GM18907 (cell line): ENCODE measurements around the gene SIGLECL1.
"Not testable (repeated sequence)": the region's sequence is repeated elsewhere in the genome, so short reads cannot be mapped to it uniquely, and the experiment has no call there.

Source experiments
- ATAC-seq: cut with Tn5 transposase; IDR thresholded peaks from one replicate; pipeline ENCODE4 v1.9.1; 2021; ENCODE audit warnings: mild to moderate bottlenecking, moderate library complexity; ENCODE audit not compliant: unreplicated experiment

Gene SIGLECL1

DNA sequence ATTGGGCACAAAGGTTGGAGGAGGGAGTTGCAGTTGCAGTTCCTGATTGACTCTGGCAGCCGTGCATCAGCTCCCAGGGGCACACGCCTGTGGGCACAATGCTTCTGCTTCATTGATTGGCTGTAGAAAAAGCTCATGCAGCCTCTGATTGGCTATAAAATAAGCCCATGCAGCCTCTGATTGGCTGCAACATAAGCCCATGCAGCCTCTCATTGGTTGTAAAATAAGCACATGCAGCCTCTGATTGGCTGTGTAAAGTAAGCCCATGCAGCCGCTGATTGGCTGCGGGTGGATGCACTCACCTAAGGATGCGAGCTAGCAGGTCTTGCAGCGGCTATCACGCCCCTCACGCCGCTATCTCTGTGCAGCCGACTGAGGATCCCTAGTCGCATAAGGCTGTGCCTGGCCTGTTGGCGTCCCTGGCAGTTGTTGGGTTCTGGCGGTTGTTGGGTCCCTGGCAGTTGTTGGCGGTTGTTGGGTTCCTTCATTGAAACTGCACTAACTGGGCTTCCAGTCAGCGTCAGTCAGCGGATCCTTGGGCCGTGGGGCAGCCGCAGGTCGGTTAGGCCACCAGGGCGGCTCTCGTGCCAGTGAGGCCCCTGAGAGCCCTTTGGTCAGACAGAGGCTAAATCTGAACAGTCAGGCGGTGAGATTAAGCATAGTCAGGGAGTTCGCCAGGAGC is at the start of gene SIGLECL1:
Gene SIGLECL1, plus strand, starts transcription at position 295 of the 682 bp plus-strand sequence. CDS start 12,993 bp downstream, outside the sequence.
- ATAC-seq: no peak

DNA sequence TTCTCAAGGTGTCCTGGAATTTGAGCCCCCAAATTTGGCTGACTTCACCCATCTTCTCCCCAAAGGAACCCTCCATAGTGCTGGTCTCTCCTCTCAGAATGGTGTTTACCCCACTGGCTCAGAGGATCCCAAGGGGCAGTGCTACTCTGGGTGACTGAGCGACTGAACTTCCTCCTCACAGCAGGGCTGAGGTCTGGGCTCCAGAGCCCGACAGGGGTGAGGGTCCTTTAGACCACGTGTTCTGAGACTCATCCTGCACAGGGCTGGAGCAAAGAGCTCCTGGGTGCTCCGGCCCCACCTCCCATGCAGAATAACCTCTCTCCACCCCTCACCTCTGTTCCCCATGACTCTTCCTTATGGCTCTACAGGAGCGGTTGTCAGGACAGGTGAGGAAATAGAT is 49.2 kb upstream of the SIGLECL1 start:
- ATAC-seq: no peak

DNA sequence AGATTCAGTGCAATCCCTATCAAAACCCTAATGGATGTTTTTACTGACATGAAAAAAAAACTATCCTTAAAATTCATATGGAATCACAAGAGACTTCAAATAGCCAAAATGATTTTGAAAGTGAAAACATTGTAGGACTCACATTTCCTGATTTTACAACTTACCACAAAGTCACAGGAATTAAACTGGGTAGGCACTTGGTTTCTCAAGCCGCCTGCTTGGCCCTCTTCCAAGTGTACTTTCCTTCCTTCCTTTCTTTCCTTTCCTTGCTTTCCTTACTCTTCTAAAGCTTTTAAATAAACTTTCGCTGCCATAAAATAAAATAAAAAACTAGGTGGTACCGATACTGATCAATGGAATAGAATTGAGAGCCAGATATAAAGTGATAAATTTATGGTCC is 47.0 kb upstream of the SIGLECL1 start:
- no peak for ATAC-seq

DNA sequence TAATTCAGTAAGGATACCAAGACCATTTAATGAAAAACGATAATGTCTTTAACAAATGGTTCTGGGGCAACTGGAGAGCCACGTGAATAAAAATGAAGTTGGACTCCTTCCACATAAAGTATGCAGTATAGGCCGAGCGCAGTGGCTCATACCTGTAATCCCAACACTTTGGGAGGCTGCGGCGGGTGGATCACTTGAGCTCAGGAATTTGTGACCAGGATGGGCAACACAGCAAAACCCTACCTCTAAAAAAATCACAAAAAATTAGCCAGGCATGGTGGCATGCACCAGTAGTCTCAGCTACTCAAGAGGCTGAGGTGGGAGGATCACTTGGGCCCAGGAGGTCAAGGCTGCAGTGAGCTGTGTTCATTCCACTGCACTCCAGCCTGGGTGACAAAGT is 46.6 kb upstream of the SIGLECL1 start:
- ATAC-seq: no peak

DNA sequence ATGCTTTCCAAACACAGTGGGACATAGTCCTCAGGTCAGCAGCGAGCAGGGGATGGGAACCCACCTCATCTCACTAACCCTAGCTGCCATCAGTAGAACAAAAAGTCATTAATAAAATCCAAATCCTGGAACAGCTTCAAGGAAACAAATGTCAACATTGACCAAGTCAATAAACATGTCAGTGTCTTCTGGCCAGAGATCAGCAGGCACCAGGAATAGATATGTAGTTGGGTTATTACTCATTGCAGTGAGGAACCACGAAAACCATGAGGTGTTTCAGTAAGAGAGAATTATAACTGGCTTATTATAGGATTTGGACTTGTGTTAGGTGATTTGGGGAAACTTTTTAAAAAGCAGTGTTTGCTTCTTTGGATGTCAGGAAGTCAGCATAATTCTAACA is 43.1 kb upstream of the SIGLECL1 start:
- ATAC-seq: no peak

DNA sequence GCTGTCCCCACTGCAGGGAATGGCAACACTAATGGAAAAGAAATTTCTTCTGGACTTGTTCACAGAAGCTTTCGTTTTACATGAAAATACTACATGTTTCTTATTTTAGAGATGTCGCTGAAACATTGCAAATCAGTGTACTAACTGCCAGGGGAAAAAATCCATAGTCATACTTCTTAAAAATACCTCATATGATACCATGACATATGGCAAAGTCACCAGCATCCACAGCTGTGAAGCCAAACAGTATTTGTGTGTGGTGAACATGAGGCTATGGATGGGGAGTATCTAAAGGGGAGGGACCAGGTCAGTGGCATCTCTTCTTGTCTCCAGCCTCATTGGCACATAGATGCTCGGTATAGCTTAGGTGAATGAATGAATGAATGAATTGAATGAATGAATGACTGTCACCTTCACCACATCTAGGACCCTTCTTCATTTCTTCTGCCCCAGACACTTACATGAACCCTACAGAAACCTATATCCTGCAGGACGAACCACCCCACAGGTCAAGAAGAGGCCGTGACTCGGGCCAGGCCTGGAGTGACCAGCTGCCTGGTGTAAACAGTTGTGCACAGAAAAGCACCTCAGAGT is 40.6 kb upstream of the SIGLECL1 start:
- no peak for ATAC-seq

DNA sequence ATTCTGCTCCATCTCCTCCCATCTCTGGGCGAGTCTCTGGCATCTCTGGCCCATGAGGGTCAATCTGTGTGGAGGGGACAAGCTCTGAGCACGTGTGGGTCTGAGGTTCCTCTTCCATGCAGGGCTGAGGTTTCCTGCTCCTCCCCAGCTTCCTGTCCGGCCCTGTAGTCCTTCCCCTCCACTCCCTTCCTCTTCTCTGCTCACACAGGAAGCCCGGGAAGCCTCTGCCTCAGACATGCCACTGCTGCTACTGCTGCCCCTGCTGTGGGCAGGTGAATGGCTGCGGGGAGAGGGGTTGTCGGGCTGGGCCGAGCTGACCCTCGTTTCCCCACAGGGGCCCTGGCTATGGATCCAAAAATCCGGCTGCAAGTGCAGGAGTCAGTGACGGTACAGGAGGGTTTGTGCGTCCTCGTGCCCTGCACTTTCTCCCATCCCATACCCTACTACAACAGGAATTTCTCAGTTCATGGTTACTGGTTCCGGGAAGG is 40.0 kb upstream of the SIGLECL1 start:
- ATAC-seq: not testable (repeated sequence)

DNA sequence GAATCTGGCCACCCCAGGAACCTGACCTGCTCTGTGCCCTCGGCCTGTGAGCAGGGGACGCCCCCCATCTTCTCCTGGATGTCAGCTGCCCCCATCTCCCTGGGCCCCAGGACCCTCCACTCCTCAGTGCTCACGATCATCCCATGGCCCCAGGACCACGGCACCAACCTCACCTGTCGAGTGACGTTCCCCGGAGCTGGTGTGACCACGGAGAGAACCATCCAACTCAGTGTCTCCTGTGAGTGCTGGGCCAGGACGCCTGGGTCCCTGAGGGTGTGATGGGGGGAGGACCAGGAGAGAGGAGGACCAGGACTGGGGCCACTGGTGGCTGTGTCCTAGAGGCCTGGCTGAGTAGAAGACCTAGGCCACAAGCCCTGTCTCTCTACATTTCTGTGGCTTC is 39.0 kb upstream of the SIGLECL1 start:
- no peak for ATAC-seq

DNA sequence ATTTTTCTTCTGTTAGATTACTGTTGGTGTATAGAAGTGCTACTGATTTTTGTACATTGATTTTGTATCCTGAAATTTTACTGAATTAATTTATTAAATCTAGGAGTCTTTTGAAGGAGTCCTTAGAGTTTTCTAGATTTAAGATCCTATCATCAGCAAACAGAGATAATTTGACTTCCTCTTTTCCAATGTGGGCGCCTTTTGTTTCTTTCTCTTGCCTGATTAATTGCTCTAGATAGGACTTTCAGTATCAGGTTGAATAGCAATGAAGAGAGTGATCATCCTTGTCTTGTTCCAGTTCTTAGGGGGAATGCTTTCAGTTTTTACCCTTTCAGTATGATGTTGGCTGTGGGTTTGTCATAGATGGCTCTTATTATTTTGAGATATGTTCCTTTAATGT is 31.6 kb upstream of the SIGLECL1 start:
- ATAC-seq: no peak

DNA sequence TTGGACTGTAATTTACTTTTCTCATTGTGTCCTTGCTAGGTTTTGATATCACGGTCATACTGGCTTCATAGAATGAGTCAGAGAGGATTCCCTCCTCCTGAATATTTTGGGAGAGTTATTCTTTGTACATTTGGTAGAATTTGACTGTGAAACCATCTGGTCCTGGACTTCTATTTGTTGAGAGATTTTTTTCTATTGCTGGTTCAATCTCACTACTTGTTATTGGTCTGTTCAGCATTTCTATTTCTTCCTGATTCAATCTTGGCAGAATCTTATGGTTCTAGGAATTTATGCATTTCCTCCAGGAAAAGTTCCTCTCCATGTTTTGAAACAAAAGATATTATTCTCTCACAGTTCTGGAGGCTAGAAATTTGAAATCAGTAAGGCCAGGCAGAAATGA is 30.9 kb upstream of the SIGLECL1 start:
- no peak for ATAC-seq

DNA sequence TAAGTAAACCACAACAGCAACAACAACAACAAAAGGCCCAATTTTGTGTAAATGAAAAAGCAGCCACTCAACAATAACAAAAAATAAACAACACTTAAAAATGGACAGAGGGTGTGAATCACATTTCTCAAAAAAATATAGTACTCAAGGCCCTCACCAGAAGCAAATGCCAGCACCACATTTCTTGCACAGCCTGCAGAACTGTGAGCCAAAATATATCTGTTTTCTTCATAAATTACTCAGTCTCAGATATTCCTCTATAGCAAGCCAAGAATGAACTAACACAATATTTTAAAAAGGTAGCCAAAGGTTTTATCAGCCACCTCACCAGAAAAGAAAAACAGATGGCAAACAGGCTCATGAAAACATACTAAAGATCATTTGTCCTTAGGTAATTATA is 29.9 kb upstream of the SIGLECL1 start:
- no peak for ATAC-seq

DNA sequence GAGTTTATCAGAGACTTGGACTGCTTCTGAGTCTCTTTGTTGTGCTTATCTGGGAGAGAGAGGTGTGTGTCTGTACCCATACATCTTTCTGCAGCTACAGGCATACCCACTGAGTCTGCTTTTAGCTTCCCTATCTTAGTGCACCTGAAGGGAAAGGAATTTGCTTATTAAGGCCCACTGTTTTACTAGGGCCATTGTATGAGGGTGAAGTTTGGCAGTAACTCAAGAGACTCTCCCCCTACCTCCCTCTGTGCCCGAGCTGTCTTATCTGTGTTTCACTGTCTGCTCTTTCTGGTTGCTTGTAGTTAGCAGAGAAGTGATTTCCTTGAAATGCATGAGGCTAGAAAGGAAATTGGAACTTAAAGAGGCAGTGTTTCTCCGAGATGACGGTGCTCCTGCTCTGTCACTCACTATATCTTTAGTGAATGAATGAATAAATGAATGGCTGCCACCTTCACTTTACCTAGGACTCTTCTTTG is 26.7 kb upstream of the SIGLECL1 start:
- ATAC-seq: no peak

DNA sequence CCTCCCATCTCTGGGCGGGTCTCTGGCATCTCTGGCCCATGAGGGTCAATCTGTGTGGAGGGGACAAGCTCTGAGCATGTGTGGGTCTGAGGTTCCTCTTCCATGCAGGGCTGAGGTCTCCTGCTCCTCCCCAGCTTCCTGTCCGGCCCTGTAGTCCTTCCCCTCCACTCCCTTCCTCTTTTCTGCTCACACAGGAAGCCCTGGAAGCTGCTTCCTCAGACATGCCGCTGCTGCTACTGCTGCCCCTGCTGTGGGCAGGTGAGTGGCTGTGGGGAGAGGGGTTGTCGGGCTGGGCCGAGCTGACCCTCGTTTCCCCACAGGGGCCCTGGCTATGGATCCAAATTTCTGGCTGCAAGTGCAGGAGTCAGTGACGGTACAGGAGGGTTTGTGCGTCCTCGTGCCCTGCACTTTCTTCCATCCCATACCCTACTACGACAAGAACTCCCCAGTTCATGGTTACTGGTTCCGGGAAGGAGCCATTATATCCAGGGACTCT is 25.9 kb upstream of the SIGLECL1 start, which contains the start of gene CD33:
Gene CD33, plus strand, starts transcription at position 183 of the 496 bp plus-strand sequence. Its CDS starts 39 bp downstream, at position 222.
- not testable (repeated sequence) for ATAC-seq

DNA sequence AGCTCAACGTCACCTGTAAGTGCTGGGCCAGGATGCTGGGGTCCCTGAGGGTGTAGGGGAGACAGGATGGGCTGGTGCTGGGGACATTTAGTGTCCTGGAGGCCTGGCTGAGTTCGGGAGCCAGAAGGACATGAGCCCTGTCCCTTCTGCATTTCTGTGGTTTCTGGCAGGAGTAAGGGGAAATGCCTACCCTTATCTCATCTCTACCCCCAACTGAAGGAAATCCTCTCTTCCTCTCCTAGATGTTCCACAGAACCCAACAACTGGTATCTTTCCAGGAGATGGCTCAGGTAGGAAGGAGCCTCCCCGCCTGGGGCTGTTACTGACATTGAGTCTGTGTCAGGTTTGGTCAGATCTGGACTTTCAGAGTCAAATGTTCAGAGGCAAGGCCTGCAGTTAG is 24.8 kb upstream of the SIGLECL1 start:
- ATAC-seq: no peak

DNA sequence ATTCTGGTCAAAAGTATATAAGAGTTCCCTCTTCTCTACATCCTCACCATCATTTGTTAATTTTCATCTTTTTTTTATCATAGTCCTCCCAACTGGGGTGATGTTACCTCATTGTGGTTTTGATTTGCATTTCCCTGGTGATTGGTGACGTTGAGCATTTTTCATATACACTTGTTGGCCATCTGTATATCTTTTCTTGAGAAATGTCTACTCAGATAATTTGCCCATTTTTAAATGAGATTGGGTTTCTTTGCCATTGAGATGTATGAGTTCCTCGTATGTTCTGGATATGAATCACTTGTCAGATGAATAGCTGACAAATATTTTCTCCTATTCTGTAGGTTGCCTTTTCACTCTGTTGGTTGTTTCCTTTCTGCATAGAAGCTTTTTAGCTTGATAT is 23.6 kb upstream of the SIGLECL1 start:
- ATAC-seq: no peak

DNA sequence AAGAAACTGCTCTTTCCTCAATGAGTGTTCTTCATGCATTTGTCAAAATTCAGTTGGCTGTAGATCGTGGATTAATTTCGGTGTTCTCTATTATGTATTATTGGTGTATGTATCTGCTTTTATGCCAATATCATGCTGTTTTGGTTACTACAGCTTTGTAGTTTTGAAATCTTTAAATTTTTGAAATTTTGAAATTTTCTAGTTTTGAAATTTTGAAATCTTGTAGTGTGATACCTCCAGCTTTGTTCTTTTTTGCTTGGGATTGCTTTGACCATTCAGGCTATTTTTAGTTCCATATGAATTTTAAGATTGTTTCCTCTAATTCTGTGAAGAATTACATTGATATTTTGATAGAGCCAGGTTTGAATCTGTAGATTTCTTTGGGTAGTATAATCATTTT is 22.9 kb upstream of the SIGLECL1 start:
- no peak for ATAC-seq

DNA sequence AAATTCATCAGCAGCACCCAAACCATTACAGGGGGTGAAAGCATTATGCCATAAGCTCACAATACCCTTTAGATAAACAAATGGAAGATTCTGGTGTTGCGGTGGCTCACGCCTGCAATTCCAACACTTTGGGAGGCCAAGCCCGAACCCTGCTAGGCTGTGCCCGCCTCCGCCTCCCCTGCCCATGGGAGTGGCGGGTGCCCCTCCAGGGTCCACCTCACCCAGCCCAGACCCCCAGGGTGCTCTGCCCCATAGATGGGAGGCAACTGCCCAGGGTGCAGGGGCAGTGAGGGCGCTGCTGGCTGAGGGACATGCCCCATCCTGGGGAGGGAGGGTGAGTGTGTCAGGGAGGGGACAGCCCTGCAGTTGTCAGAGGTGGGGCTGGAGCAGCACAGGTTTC is 10.0 kb upstream of the SIGLECL1 start:
- no peak for ATAC-seq

DNA sequence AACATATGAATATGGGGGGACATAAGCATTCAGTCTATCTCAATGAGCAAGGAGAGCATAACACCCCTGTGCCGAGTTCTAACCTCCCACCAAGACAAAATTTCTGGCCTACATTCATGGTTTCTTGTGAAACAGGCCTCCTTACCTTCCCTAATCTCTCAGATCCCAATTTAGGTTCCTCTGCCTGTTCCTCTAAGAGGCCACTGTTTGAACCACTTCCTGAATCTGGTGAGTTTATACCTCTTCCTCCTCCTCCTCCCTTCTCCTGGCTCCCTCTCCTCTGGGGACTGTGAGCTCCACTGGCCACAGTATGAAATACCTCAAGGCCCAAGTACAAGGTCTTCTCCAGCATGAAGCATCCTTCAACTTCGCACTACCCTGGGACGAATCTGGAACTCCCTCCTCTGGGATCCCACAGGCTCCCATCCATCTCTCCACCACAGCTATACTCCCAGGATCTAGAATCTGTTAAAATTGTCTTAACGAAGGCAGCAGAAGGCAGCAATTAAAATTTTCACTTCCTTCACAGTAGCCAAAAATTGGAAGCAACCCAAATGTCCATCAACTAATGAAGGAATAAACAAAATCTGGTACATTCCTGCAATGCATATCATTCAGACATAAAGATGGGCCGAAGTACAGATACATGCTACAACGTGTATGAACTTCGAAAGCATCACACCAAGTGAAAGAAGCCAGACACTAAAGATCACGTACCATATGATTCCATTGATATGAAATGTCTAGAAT is 7.8 kb upstream of the SIGLECL1 start:
- no peak for ATAC-seq

DNA sequence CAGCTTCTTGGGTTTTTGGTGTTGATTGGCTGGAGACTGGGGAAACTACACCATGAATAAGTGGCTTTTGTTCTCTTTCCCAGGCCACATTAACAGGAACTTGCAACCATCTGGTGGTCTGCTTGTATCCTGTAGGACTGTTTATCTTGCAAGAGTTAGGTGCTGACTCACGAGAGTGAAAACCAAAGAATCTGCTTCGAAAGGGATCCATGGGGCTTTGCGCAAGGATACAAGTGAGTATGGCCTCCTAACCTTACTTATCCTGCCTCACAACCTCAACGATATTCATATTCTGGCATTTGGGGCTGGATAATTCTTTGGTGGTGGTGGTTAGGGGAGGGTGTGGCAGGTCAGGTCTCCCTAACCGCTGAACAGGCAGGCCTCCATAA is 4.7 kb upstream of the SIGLECL1 start:
- ATAC-seq: no peak

DNA sequence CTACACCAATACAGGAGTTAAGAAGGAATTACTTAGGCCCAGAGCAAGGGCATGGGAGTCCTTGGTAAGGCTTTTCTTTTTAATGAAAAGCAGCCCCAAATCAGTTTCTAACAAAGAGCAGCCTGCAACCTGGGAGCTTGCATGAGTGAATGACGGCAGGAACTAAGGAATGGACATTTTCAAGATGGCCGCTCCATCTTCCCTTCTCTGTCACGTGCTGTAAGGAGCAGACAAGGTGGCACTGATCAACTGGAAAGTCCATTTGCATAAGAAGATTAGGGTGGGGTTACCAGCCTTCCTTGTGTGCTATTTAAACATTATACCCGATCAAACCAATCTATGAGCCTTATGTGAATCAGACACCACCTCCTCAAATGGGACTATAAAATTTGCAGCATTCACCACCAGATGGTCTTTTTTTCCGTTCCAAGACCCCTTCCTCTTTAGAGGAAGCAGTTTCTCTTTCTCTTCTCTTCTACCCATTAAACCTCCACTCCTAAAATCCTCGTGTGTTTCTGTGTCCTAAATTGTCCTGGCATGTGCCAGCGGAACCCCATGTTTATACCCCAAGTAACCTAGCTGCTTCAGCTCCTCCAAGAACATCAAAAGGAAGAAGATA is 2.8 kb upstream of the SIGLECL1 start:
- ATAC-seq: no peak

DNA sequence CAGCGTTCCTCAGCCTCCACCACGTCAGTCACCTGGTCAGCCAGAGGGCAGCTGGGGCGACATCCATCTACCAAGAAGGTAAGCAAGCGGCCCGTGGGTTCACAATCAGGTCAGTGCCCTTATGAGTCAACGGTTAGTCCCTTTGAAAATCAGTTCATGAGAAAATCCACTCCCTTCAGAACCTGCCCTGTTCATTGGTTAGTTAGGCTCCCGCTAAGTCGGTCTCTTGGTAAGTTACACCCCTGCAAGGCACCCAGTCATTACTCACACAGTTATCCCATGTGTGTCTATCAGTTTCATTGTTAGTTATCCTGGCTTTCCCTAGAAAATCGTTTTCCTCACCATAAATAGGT is 564 bp downstream of the SIGLECL1 start:
- no peak for ATAC-seq
